HepG2 (cell line): ENCODE data around the gene HSPA5. TPM values are rescaled to one million over a fixed set of nuclear protein-coding genes. Genes with fewer than 3 reads are reported as not detected.

Experiments
- ARNT2 ChIP-seq: sonication (generic); formaldehyde crosslinking; IDR thresholded peaks from 2 replicates; pipeline ENCODE4 v1.8.0; 2022; ENCODE audit warnings: mild to moderate bottlenecking, low read depth, missing genetic modification reagents, moderate library complexity
- FOXK1 ChIP-seq: sonication (generic); formaldehyde crosslinking; IDR thresholded peaks from 2 replicates; pipeline ENCODE4 v1.4.0; 2020; ENCODE audit warnings: low read depth, missing genetic modification reagents, borderline replicate concordance
- HOXA5 ChIP-seq: sonication (generic); formaldehyde crosslinking; IDR thresholded peaks from 2 replicates; pipeline ENCODE4 v1.4.0; 2020; ENCODE audit warnings: missing genetic modification reagents
- IRF2 ChIP-seq: IDR thresholded peaks from 2 replicates; pipeline ENCODE4 v1.6.1; 2018; ENCODE audit warnings: missing genetic modification reagents, missing compliant biosample characterization
- KDM2A ChIP-seq: sonication (generic); formaldehyde crosslinking; IDR thresholded peaks from 2 replicates; pipeline ENCODE4 v1.4.0; 2020; ENCODE audit warnings: low read depth, missing genetic modification reagents, borderline replicate concordance
- MYC ChIP-seq: sonication (generic); formaldehyde crosslinking; IDR thresholded peaks from 2 replicates; pipeline ENCODE4 v1.9.0; 2021; ENCODE audit warnings: missing genetic modification reagents, borderline replicate concordance
- MYPOP ChIP-seq: sonication (generic); formaldehyde crosslinking; IDR thresholded peaks from 2 replicates; pipeline ENCODE4 v1.8.1; 2023; ENCODE audit warnings: mild to moderate bottlenecking, moderate library complexity, missing genetic modification reagents
- NPAS2 ChIP-seq: sonication (generic); formaldehyde crosslinking; IDR thresholded peaks from 2 replicates; pipeline ENCODE4 v1.8.0; 2022; ENCODE audit warnings: mild to moderate bottlenecking, missing genetic modification reagents, borderline replicate concordance
- POGZ ChIP-seq: sonication (generic); formaldehyde crosslinking; IDR thresholded peaks from 2 replicates; pipeline ENCODE4 v1.4.0; 2020; ENCODE audit warnings: mild to moderate bottlenecking, missing genetic modification reagents
- REL ChIP-seq: sonication (generic); formaldehyde crosslinking; conservative IDR thresholded peaks from 2 replicates; pipeline ENCODE4 v1.8.0; 2022; ENCODE audit warnings: mild to moderate bottlenecking, missing genetic modification reagents, moderate library complexity
- YY1 ChIP-seq: IDR thresholded peaks from 2 replicates; pipeline ENCODE4 v1.6.1; 2011; ENCODE audit warnings: low read length, low read depth, moderate library complexity, mild to moderate bottlenecking; ENCODE audit not compliant: insufficient read depth, insufficient replicate concordance
- ZBTB49 ChIP-seq: sonication (generic); formaldehyde crosslinking; IDR thresholded peaks from 2 replicates; pipeline ENCODE4 v1.4.0; 2020; ENCODE audit warnings: missing genetic modification reagents, borderline replicate concordance
- ZC3H13 ChIP-seq: sonication (generic); formaldehyde crosslinking; IDR thresholded peaks from 2 replicates; pipeline ENCODE4 v1.8.1; 2023; ENCODE audit warnings: mild to moderate bottlenecking, missing genetic modification reagents, moderate library complexity
- ZKSCAN5 ChIP-seq: sonication (generic); formaldehyde crosslinking; IDR thresholded peaks from 2 replicates; pipeline ENCODE4 v1.5.1; 2020; ENCODE audit warnings: mild to moderate bottlenecking, missing genetic modification reagents
- ZNF17 ChIP-seq: sonication (generic); formaldehyde crosslinking; IDR thresholded peaks from 2 replicates; pipeline ENCODE4 v1.5.0; 2020; ENCODE audit warnings: mild to moderate bottlenecking, missing genetic modification reagents
- ZNF275 ChIP-seq: sonication (generic); formaldehyde crosslinking; IDR thresholded peaks from 2 replicates; pipeline ENCODE4 v1.8.0; 2022; ENCODE audit warnings: missing genetic modification reagents, mild to moderate bottlenecking, inconsistent platforms, borderline replicate concordance
- ZNF432 ChIP-seq: sonication (generic); formaldehyde crosslinking; IDR thresholded peaks from 2 replicates; pipeline ENCODE4 v1.5.0; 2020; ENCODE audit warnings: missing genetic modification reagents, mild to moderate bottlenecking, borderline replicate concordance
- ZNF530 ChIP-seq: sonication (generic); formaldehyde crosslinking; IDR thresholded peaks from 2 replicates; pipeline ENCODE4 v1.5.0; 2020; ENCODE audit warnings: low read depth, mild to moderate bottlenecking, missing genetic modification reagents
- ZNF549 ChIP-seq: sonication (generic); formaldehyde crosslinking; IDR thresholded peaks from 2 replicates; pipeline ENCODE4 v1.5.0; 2020; ENCODE audit warnings: missing genetic modification reagents
- ZNF639 ChIP-seq: conservative IDR thresholded peaks from 2 replicates; pipeline ENCODE4 v1.6.1; 2018; ENCODE audit warnings: missing genetic modification reagents
- ZNF704 ChIP-seq: sonication (generic); formaldehyde crosslinking; IDR thresholded peaks from 2 replicates; pipeline ENCODE4 v1.8.1; 2023; ENCODE audit warnings: mild to moderate bottlenecking, inconsistent platforms, moderate library complexity, missing genetic modification reagents, borderline replicate concordance
- ZNF746 ChIP-seq: sonication (generic); formaldehyde crosslinking; IDR thresholded peaks from 2 replicates; pipeline ENCODE4 v1.8.0; 2022; ENCODE audit warnings: mild to moderate bottlenecking, missing genetic modification reagents
- polyA plus RNA-seq, 8 experiments: library from polyadenylated mRNA; depleted of rRNA in 3 of 8; stranded (reverse) in 7 of 8; unstranded in 1 of 8; fragments of >200 nt; fragmentation: Illumina TruSeq in 4 of 8; extraction: Trizol in 4 of 8; gene quantifications; 2 replicates each; pipeline versions ENCODE4 v1.2.1 to v1.2.3, GENCODE V29; 2011 to 2016; ENCODE audit warnings: low read depth in 4 of 8, missing spikeins in 1 of 8, mixed read lengths in 1 of 8; ENCODE audit not compliant: insufficient read depth in 1 of 8
- total RNA-seq, 5 experiments: library from RNA; depleted of rRNA; stranded (reverse); fragments of >200 nt; fragmentation: Illumina TruSeq; extraction: Trizol; gene quantifications; 2 replicates each; pipeline ENCODE4 v1.2.3, GENCODE V29; 2016; ENCODE audit warnings: low read depth in 1 of 5

The HSPA5 gene
- total and polyA plus RNA-seq, 2 of the 13 experiments (the other 11 are each of a cell fraction or from before 2014, with no cell fraction given), result 201 to 206 TPM

GRCh38 chr9:125241863-125242739 lies 958 bp upstream of the HSPA5 start (continued):
- no peak for TF ChIP-seq YY1
- no peak for TF ChIP-seq FOXK1 (CRISPR knock-in tag)
- TF ChIP-seq ZNF432 (CRISPR knock-in tag), result no peak
- TF ChIP-seq ZKSCAN5 (CRISPR knock-in tag), result no peak
- no peak for TF ChIP-seq ZNF275
- TF ChIP-seq MYC (CRISPR knock-in tag), result no peak
- TF ChIP-seq NPAS2 (CRISPR knock-in tag), result no peak
- no peak for TF ChIP-seq KDM2A (CRISPR knock-in tag)
- no peak for TF ChIP-seq ZNF639
- no peak for TF ChIP-seq REL
- TF ChIP-seq ZNF746 (CRISPR knock-in tag), result no peak
- no peak; the same call in 1 of the 2 replicates for TF ChIP-seq IRF2 (CRISPR knock-in tag)
- no peak for TF ChIP-seq ZNF704 (CRISPR knock-in tag)
- TF ChIP-seq HOXA5 (CRISPR knock-in tag), result no peak; the same call in 1 of the 2 replicates
- no peak for TF ChIP-seq ZBTB49 (CRISPR knock-in tag)
- TF ChIP-seq MYPOP, result peak; percentile 59; the same call in 1 of the 2 replicates
- TF ChIP-seq ZC3H13 (CRISPR knock-in tag), result no peak
- TF ChIP-seq ARNT2 (CRISPR knock-in tag), result no peak
- TF ChIP-seq ZNF17 (CRISPR knock-in tag), result no peak
- TF ChIP-seq POGZ, result no peak
- no peak for TF ChIP-seq ZNF549 (CRISPR knock-in tag)
- TF ChIP-seq ZNF530 (CRISPR knock-in tag), result no peak
